Measurements from ENCODE around the gene FAM78B. TPM values are rescaled to one million over a fixed set of nuclear protein-coding genes. Genes with fewer than 3 reads are reported as not detected.

FAM78B gene

DNA sequence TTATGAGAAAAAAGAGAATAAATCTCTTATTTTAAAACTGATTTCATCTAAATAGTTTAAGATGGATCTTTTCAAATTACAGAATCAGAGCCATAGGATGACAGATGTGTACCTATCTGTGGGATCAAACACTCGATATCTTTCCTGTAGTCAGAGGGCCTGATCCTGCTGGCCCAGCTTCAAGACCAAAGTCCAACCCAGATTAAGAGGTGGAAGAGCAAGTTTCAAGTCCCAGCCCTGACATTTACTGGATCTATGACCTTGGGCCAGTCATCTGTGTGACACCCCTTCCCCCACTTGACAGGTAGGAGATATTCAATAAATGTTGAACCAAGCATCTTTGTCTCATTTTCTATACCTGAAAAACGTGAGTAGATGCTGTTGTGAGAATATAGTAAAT is 140.7 kb downstream of the FAM78B start:
- no peak overlapping the region for H2BK15ac ChIP-seq (ENCODE audit: low read length)
- H3K27ac ChIP-seq (replicated peaks; ENCODE audit: low read length) = no peak overlapping the region
- WGBS, 2 donors (ENCODE audit: extremely low coverage in 2 of 2, insufficient read length in 2 of 2, insufficient replicate concordance in 1 of 2) = no CpG with 5 or more reads among the region's 2 CpGs
- DNase-seq (ENCODE audit: low spot score) = no peak
- H3K14ac ChIP-seq (ENCODE audit: low read length) = no peak overlapping the region
- H3K23ac ChIP-seq (ENCODE audit: low read depth, low read length, poor library complexity) = no peak overlapping the region
- no peak overlapping the region for H3K18ac ChIP-seq (ENCODE audit: low read length)
- no peaks in the 10 kb centered on the region for H3K9me3 ChIP-seq (replicated peaks in 1 of 2; ENCODE audit: control insufficient read depth in 2 of 2, insufficient read depth in 1 of 2, low read depth in 1 of 2, low read length in 2 of 2)
- no peak overlapping the region for H2BK5ac ChIP-seq (ENCODE audit: low read length)
- no peak overlapping the region for H4K8ac ChIP-seq (ENCODE audit: low read depth, low read length)
- no peaks in the 10 kb centered on the region for H3K36me3 ChIP-seq (replicated peaks in 1 of 2; ENCODE audit: control insufficient read depth in 2 of 2, insufficient read depth in 2 of 2, low read length in 2 of 2)
- no peak overlapping the region for H4K91ac ChIP-seq (ENCODE audit: low read depth, low read length, poor library complexity)
- H2BK120ac ChIP-seq (ENCODE audit: low read depth, low read length) = no peak overlapping the region
- H2AFZ ChIP-seq (ENCODE audit: low read length) = no peak overlapping the region
- no peak overlapping the region for H3K9ac ChIP-seq (ENCODE audit: low read depth, low read length, poor library complexity)
- H2BK12ac ChIP-seq (ENCODE audit: low read length) = no peak overlapping the region
- no peaks in the 10 kb centered on the region for H3K27me3 ChIP-seq (ENCODE audit: control insufficient read depth in 3 of 3, insufficient read depth in 3 of 3, low read depth in 1 of 3, low read length in 3 of 3)
- no peak overlapping the region for H3K4me2 ChIP-seq (ENCODE audit: insufficient read depth, low read length, poor library complexity, severe bottlenecking)
- H3K79me1 ChIP-seq (ENCODE audit: low read depth, low read length) = no peaks in the 10 kb centered on the region
- H2AK5ac ChIP-seq (ENCODE audit: low read depth, low read length) = no peak overlapping the region
- H3K4me3 ChIP-seq (ENCODE audit: low read length in 2 of 2) = no peak overlapping the region
- no peaks in the 10 kb centered on the region for H3K4me1 ChIP-seq (ENCODE audit: control insufficient read depth in 2 of 2, insufficient read depth in 1 of 2, low read depth in 1 of 2, low read length in 2 of 2)
- no peak overlapping the region for H3K4ac ChIP-seq (ENCODE audit: low read length)

DNA sequence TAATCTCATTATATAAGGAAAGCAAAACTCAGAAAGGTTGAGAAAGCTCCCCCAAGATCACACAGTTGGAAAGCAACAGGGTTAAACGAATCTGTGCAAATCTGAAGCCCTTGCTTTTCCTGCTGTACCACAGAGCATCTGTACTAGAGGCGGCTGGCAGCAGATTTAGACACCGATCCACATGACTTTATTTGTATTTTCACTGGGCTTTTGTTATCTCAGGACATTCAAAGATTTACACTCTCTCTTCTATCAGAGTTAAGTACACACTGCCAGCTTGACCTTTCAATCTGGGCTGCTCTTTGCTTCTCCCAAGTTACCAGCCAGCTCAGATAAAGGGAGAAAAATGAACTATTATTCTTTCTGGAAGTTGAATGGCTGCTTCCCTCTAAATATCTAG is 146.6 kb downstream of the FAM78B start:
- Histone ChIP-seq H4K8ac (ENCODE audit: low read depth, low read length) (no peak overlapping the region), H2BK12ac (ENCODE audit: low read length) (no peak overlapping the region), H3K36me3 (replicated peaks in 1 of 2; ENCODE audit: control insufficient read depth in 2 of 2, insufficient read depth in 2 of 2, low read length in 2 of 2) (no peaks in the 10 kb centered on the region), H3K9me3 (replicated peaks in 1 of 2; ENCODE audit: control insufficient read depth in 2 of 2, insufficient read depth in 1 of 2, low read depth in 1 of 2, low read length in 2 of 2) (no peaks in the 10 kb centered on the region), H3K79me1 (ENCODE audit: low read depth, low read length) (no peaks in the 10 kb centered on the region), H3K4me3 (ENCODE audit: low read length in 2 of 2) (no peak overlapping the region), H2BK5ac (ENCODE audit: low read length) (no peak overlapping the region), H4K91ac (ENCODE audit: low read depth, low read length, poor library complexity) (no peak overlapping the region), H2AFZ (ENCODE audit: low read length) (no peak overlapping the region), H3K4me1 (ENCODE audit: control insufficient read depth in 2 of 2, insufficient read depth in 1 of 2, low read depth in 1 of 2, low read length in 2 of 2) (no peaks in the 10 kb centered on the region), H3K4me2 (ENCODE audit: insufficient read depth, low read length, poor library complexity, severe bottlenecking) (no peak overlapping the region), H3K23ac (ENCODE audit: low read depth, low read length, poor library complexity) (no peak overlapping the region), H3K27ac (replicated peaks; ENCODE audit: low read length) (no peak overlapping the region), H3K14ac (ENCODE audit: low read length) (no peak overlapping the region), H2BK120ac (ENCODE audit: low read depth, low read length) (no peak overlapping the region), H3K9ac (ENCODE audit: low read depth, low read length, poor library complexity) (no peak overlapping the region), H3K18ac (ENCODE audit: low read length) (no peak overlapping the region), H2AK5ac (ENCODE audit: low read depth, low read length) (no peak overlapping the region), H3K4ac (ENCODE audit: low read length) (no peak overlapping the region), H2BK15ac (ENCODE audit: low read length) (no peak overlapping the region), H3K27me3 (ENCODE audit: control insufficient read depth in 3 of 3, insufficient read depth in 3 of 3, low read depth in 1 of 3, low read length in 3 of 3) (no peaks in the 10 kb centered on the region)
- DNase-seq (ENCODE audit: low spot score) = no peak
- no CpG with 5 or more reads among the region's 3 CpGs for WGBS, 2 donors (ENCODE audit: extremely low coverage in 2 of 2, insufficient read length in 2 of 2, insufficient replicate concordance in 1 of 2)

Small RNA genes lying within 50 kb of the gene (small RNA-seq; reads per million reads assigned to genes)
- gene MIR921 (ENCODE audit: insufficient read depth) (not detected), gene RNA5SP64 (ENCODE audit: insufficient read depth) (not detected)

Measured in neuronal stem cell (in vitro differentiated cells).